Measurements from ENCODE around the gene OXCT1. TPM values are rescaled to one million over a fixed set of nuclear protein-coding genes. Genes with fewer than 3 reads are reported as not detected.
A peak's percentile ranks its signal among the peaks of the same experiment; 100 is the strongest.

Gene OXCT1
- total and polyA plus RNA-seq, 12 donors: 3.3 to 31.9 (median 11.9) TPM

DNA sequence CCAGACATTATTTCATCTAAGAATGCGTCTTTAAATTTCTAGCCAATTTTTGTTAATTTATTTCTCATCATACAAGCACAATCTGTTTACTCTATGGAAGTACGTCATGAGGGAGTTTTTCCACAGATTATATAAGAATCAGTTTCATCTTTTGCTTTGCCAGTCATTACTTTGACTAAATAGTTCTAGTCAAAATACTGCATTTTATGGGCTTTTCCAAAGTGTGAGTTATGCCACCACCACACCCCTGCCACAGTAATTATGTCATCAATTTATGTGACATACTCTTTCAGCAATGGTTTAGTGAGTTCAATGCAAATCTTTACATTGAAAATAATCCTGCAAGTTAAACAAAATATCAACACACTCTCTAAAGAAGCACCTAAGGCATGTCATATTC is 35.9 kb upstream of the OXCT1 start:
- no peaks in the 10 kb centered on the region for H3K27me3 ChIP-seq
- peaks cover 0 to 29% of the 10 kb centered on the region in 2 donors for H3K4me1 ChIP-seq (replicated peaks in 1 of 2)

DNA sequence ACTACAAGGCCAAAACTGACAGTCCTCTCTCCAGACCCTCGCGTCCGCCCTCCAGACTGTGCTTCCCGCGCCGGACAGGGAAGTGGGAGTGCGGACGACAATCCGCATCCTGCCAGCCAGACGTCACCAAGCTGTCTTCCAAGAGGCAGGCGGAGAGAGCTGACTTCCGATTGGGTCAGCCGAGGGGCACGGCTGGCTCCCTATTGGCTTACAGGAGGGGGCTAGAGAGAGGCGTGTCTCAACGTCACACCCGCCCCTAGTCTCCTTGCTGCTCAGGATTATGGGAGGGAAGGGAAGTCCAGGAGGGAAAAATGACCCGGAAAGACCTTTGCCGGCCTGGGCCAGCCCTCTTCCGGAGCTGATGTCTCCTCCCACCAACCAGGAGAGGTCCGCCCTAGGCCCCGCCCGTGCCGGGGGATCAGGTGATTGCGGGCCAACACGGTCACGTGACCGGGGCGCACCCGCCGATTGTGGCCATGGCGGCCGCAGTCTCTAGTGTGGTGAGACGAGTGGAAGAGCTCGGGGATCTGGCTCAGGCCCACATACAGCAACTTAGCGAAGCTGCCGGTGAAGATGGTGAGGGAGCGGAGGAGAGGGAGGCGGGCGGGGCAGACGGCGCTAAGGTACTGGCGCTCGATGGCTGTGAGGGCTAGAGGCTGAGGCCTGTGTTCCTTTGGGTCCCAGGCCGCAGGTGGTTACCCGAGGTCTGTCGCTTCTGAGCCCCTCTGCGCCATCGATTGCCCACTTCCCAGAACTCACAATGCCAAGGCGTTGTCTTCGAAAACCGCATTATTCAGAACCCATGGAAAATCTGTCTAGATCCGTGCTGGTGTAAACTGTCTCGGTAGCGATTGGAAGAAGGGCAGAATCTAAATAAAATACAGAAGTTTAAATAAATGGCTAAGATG is 33.9 kb upstream of the OXCT1 start, which contains the start of gene RIMOC1:
TSS of gene RIMOC1 (plus strand) at position 453 of the 908 bp plus-strand sequence. CDS start at position 477, 24 bp downstream.
- intact Hi-C loops (cut with DNase I): no loop called here
- DNase-seq: peak; percentile 99 to 100 (median 99)
- Histone ChIP-seq H3K27ac (peak within 1 kb of the TSS in 4 of 5 donors; percentile 75 to 92 (median 84)), H3K4me3 (peak within 1 kb of the TSS; percentile 44 to 82 (median 49)), H3K36me3 (replicated peaks in 1 of 2) (peaks cover 0 to 9% of the 10 kb centered on the region in 2 donors), H3K9me3 (replicated peaks in 1 of 3) (no peaks in the 10 kb centered on the region), H3K4me1 (replicated peaks in 1 of 2) (peaks cover 0 to 29% of the 10 kb centered on the region in 2 donors), H3K27me3 (no peaks in the 10 kb centered on the region)
- peak; percentile 83 to 91 for TF ChIP-seq POLR2A (IDR thresholded peaks at IDR 0.05)
- no peak for TF ChIP-seq CTCF (IDR thresholded peaks at IDR 0.05)
- WGBS, 4 donors: 0 to 2% (median 1%) methylated on average over 24 to 55 of the region's 55 CpGs

More for the DNA sequence above, 35.9 kb upstream of the OXCT1 start:
- intact Hi-C loops (cut with DNase I): no loop called here
- Histone ChIP-seq H3K9me3 (replicated peaks in 1 of 3) (no peaks in the 10 kb centered on the region), H3K4me3 (no peak overlapping the region), H3K27ac (no peak overlapping the region), H3K36me3 (replicated peaks in 1 of 2) (peaks cover 0 to 28% of the 10 kb centered on the region in 2 donors)
- no peak for DNase-seq
- TF ChIP-seq POLR2A (IDR thresholded peaks at IDR 0.05) (no peak), CTCF (IDR thresholded peaks at IDR 0.05) (no peak)
- WGBS, 4 donors: 84 to 95% (median 94%) methylated on average over 2 of the region's 2 CpGs

- intact Hi-C loops (cut with DNase I): no loop called here
- 39 to 44% (median 44%) methylated on average over 8 of the region's 8 CpGs for WGBS, 4 donors
- Histone ChIP-seq H3K27ac (peak overlapping the region in 4 of 5 donors; percentile 65 to 92 (median 80)), H3K4me1 (replicated peaks in 1 of 2) (peaks cover 0 to 29% of the 10 kb centered on the region in 2 donors), H3K9me3 (replicated peaks in 1 of 3) (no peaks in the 10 kb centered on the region), H3K27me3 (no peaks in the 10 kb centered on the region), H3K4me3 (peak overlapping the region in 2 of 4 donors; percentile 14 to 82), H3K36me3 (replicated peaks in 1 of 2) (peaks cover 0 to 3% of the 10 kb centered on the region in 2 donors)
- DNase-seq: no peak
- TF ChIP-seq POLR2A (IDR thresholded peaks at IDR 0.05) (no peak), CTCF (IDR thresholded peaks at IDR 0.05) (no peak)
Measured at GRCh38 chr5:41903382-41903891, 33.2 kb upstream of the OXCT1 start.

DNA sequence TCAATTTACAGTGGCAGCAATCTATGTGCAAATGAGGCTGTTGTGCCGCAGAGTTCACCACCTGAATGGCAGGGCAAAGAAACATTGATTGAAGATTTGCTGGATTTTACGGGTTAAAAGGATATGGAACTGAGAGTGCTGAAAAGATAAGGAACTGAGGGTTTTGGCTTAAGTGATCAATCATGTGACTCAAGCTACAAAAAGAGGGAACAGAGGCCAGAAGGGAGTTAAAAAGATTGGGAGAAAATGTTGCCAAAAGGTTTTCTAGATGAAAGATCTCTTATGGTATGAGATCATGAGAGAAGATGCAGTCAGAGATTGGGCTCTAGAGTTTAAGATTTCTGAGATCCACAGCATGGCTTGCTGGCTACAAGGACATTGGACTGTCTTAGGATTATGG is 26.0 kb upstream of the OXCT1 start:
- WGBS, 4 donors: 24 to 38% (median 36%) methylated on average over 2 of the region's 2 CpGs
- Histone ChIP-seq H3K9me3 (replicated peaks in 1 of 3) (no peaks in the 10 kb centered on the region), H3K27me3 (peaks cover 4% of the 10 kb centered on the region), H3K4me3 (no peak overlapping the region), H3K4me1 (replicated peaks in 1 of 2) (no peaks in the 10 kb centered on the region), H3K36me3 (replicated peaks in 1 of 2) (no peaks in the 10 kb centered on the region), H3K27ac (no peak overlapping the region)
- TF ChIP-seq CTCF (IDR thresholded peaks at IDR 0.05): no peak
- TF ChIP-seq POLR2A (IDR thresholded peaks at IDR 0.05): no peak
- DNase-seq: no peak
- intact Hi-C loops (cut with DNase I): no loop called here
